ENCODE results near the gene ALDH1A3.

DNA sequence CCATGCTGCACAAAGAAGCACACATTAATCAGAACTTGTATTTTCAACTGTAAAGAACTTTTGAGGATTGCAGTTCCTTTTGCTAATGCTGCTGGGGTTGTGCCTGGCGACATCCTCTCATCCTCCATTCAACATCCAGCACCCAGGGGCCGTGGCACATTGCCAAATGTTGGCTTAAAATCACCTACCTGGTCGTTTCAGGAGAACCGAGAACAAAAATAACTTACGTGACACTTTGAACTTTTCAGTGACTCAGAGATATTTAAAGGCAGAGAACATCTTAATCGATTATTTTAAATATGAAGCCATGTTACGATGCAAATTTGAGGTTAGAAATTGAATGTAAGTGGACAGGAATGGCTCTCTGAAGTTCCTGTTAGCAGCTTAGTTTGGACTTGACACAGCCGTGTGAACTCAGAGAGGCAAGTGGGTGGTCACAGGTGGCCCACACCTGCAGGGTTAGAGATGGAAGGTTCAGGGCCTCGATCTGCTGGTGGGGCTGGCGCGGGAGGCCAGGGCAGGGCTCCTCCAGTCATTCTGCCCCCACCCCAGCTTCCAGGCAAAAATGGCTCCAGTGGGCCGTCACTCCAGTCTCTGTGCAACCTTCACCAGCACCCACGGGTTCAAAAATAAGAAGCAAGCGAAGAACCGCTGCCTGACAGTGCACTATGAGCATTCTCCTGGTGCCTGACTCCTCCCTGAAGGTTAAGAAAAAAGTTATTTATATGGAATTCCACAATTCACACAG is 51.7 kb downstream of the ALDH1A3 start:
- TF ChIP-seq, protein P1, sequence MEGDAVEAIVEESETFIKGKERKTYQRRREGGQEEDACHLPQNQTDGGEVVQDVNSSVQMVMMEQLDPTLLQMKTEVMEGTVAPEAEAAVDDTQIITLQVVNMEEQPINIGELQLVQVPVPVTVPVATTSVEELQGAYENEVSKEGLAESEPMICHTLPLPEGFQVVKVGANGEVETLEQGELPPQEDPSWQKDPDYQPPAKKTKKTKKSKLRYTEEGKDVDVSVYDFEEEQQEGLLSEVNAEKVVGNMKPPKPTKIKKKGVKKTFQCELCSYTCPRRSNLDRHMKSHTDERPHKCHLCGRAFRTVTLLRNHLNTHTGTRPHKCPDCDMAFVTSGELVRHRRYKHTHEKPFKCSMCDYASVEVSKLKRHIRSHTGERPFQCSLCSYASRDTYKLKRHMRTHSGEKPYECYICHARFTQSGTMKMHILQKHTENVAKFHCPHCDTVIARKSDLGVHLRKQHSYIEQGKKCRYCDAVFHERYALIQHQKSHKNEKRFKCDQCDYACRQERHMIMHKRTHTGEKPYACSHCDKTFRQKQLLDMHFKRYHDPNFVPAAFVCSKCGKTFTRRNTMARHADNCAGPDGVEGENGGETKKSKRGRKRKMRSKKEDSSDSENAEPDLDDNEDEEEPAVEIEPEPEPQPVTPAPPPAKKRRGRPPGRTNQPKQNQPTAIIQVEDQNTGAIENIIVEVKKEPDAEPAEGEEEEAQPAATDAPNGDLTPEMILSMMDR (IDR thresholded peaks at IDR 0.05; ENCODE audit: low read depth, low read length), result no peak
- TF ChIP-seq POLR2A (IDR thresholded peaks at IDR 0.05; ENCODE audit: extremely low read depth, insufficient read length), result no peak
- TF ChIP-seq, protein P2, sequence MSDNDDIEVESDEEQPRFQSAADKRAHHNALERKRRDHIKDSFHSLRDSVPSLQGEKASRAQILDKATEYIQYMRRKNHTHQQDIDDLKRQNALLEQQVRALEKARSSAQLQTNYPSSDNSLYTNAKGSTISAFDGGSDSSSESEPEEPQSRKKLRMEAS (IDR thresholded peaks at IDR 0.05; ENCODE audit: low read depth, low read length), result no peak
- no peak for TF ChIP-seq MYC (IDR thresholded peaks at IDR 0.05; ENCODE audit: low read depth, low read length)
